HPDE6-E6E7 (cell line): ENCODE results near the gene LPP.

ENCODE experiments used
- DNase-seq: peaks from one replicate; pipeline ENCODE4 v3.0.0; 2011; ENCODE audit warnings: missing footprints; ENCODE audit errors: extremely low spot score

LPP gene

DNA sequence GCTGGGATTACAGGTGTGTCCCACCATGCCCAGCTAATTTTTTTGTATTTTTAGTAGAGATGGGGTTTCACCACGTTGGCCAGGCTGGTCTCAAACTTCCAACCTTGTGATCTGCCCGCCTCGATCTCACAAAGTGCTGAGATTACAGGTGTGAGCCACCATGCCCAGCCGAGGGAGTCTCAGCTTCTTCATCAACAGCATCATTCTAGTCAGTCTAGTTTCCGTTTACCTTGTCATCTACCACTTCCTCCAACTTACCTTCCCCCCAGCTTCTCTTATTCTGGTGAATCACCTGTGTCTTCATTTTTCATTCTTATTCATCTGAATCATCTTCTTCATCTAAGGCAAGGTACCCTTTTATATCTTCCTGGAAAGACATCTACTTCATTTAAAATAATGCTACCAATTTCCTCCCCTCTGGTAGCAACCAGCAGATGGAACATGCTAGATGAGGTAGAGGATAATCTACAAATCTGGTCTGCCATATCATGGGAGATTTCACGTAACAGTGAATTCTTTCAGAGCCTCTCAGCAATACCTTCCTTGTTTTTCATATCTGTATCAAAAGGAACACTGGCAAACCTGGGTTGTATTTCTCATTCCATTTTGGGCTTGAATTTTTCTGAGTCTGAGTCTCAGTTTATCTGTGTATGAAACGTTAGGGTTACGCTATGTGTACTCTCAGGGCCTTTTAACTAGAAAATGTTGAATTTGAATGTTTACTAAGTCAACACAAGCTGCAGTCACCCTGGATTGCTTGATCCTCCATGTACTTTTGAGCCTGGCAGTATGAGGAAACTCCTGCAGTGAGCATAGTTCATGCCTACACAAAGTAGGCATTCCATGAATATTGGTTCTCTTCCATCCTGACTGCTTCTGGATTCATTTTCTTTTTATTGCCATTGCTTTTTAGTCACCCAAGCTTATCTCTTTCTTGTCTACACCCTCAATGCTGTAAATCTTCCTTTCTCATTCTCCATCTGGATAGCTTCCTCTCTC is 16.8 kb downstream of the LPP start:
- DNase-seq, result peak; percentile 35

DNA sequence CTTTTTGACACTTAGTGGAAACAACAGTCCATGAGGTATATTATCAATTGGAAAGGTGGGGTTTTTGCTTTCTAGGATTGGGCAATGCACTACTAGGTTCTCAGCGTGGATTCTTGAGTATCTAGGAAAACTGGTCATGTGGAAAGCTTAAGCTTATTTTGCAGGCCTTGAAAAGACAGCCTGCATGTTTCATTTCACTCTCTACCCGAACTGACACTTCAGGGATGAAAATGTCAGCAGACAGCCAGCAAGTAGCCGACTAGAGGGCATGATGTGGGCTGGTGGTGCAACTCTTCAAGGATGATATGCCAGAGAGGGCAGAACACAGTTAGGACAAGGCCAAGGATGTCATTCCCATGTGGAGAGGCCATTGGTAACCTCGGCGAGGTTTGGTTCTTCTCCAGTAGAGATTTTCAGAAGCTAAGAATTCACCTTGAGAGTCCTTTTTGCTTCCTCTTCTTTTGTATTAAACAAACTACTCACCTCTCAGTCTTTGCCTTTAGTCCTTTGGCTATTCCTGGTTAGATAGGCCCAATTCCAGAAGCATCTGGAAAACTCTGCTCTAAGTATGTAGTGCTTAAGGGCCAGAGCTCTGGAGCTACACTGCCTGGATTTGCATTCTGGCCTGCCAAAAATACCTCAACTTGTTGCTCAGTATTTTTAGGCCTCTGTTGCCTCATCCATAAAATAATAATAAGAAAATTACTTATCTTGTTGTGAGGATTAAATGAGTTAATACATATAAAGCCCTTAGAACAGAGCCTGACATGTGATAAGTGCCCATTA is 17.9 kb downstream of the LPP start:
- no peak for DNase-seq

DNA sequence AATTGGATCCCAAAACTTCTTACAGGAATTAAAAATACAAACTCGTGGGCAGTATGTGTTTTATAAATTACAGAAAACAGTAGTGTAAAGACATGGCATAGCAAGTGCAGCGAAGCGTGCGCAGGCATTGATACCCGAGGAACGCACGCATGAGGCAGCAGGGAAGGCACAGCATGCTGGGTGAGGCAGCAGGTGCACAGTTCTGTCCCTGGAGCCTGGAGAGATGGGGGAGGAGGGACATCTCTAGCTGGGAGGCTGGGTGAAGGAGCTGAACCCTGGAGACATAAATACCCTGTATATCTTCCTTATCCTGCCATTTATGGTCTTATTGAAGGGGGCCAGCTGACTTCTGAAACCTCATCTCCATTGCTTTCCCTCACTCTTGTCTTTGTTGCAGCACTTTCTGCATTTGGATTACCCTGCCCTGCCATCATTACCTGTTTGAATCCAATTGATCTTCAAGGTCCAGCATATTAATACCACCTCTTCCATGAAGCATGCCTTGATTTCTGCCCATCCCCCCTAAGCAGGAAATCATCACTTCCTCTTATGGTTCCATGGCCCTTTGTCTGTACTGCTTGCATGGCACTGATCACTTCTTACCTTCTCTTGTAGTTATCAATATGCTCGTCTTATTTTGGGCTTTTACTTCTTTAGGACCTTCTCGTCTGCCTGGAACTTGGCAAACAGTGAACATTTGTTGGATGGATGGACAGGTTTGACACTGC is 20.5 kb downstream of the LPP start:
- no peak for DNase-seq

DNA sequence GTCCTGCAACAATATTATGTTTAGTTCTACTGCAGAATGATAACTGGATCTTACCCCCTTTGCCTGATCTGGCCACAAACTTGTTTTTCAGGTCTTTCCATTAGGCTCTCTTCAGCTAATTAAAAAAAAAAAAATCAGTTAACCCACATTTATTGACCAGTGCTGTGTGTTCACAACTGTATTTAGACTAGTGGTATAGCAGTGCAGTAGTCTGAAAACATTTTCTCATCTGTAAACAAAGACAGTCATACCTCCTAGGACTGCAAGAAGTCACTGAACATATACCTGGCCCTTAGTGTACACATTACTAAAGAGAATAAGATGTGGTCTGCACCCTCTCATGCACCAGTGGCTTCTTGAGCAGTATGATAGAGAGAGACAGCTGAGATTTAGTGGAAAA is 22.5 kb downstream of the LPP start:
- DNase-seq, result no peak

DNA sequence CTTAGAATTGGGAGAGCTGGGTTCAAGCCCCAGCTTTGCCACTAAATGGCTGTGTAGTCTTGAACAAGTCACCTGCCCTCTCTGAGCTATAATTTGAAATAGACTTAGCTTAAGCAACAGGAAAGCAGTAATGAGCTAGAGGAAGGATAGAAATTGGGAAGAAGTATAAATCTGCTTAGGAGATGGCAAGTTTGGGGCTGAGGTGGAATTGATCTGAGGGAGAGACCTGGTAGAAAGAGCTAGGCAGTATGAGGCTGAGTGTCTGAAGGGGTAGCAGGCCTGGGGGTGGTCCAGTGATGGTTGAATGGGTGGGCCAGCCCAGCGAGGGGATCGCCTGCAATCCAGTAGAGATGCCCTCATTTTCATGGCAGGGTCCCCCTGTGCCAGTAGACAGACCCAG is 22.9 kb downstream of the LPP start:
- no peak for DNase-seq

DNA sequence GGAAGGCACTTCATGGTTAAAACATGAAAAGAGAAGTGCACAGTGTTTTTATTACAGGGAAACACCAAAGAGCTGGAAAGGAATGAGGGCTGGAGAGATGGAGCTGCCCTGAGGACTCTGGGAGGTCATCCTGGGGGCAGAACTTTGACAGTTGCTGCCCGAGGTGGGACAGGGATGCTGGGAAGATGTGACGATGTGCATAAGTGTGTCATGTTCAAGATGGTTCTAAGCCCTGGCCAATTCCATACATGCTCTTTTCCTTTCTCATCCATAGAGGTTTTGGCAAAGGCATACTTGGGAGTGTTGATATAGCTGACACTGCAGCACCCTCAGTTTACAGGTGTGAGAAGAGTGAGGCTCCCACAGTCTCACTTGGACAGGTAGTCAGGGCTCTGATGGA is 23.8 kb downstream of the LPP start:
- no peak for DNase-seq

DNA sequence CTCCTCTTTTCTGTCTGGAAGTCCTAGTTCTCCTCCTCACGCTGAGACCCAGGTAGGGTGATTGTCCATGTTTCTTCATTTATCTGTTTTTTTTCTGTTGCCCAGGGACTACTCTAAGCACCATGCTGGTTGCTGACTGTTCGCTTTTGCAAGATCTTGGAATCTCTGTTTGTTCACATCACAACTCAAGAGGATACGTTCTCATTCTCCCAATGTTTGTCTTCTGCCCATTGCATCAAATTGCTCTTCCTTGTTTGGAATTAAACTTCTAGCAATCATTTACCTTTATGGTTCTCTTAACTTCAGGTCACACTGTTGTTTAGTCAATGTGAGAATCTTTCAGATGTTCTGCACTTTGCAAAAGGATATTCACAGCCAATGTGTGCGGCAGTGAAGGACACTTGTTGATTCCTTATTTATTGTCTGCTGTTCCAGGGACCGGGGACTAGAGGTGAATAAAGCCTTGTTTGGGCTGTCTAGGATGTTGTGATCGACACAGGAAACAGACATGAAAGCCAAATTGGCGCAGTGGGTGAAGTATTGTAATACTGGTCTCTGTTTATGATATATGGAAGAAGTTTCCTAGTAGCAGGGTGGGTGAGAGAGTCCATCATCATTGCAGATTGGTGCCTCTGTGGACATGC is 24.5 kb downstream of the LPP start:
- no peak for DNase-seq

DNA sequence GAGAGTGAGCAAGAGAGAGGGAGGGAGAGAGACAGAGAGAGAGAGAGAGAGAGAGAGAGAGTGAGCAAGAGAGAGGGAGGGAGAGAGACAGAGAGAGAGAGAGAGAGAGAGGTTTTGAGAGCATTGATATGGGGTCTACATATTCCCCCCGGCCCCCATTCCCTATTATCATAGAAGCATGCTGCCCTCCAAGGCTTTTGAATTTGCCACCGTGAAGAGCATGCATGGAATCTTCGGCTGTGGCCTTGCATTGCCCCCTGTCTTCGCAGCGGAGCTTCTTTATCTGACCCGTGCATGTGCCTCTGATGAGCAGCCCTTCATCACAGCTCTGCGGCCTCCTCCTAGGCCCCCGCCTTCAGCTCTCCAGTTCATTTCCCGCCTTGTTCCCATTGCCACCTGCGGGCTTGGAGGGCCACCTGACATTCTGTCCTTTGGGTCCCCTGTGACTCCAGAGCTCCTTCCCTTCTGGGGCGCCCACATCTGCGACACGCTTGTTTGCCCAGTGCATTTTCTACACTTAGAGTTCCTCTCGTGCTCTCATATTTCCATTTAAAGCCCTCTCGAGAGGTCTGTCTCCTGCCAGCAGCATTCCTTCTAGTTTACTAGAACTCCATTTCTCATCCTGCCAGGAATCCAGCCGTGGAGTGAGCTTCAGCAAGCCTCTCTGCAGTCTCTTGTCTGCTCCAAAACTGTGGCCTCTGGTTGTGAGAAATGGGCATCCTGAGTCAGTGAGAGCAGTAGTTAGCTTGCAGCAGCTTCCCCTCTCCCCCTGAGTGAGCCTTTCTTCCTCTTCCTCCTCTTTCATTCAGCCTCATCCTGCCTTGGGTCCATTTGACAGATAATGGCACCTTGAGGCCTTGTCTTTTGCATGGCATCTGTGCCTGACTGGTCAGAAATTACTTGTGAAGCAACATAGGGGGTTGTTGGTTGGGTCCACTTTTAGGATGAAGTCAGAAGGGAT is 25.3 kb downstream of the LPP start:
- no peak for DNase-seq

DNA sequence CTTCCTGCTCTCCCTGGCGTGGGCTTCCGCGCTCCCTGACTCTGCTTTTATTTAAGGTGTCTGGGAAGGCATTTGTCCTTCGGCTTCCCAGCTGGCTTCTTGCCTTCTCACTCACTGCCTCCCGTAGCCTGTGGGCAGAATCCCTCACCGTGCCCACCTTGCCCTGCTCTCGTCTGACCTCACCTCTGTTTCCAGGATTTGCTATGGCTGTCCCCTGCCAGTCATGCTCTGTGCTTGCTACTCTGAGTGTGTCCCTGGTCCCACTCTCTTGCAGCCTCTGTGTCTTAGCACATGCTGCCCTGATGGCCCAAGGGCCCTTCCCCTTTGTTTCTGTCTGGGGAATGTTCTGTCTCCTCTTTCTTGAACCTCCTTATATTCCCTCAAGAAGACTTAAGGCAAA is 26.2 kb downstream of the LPP start:
- DNase-seq, result no peak

DNA sequence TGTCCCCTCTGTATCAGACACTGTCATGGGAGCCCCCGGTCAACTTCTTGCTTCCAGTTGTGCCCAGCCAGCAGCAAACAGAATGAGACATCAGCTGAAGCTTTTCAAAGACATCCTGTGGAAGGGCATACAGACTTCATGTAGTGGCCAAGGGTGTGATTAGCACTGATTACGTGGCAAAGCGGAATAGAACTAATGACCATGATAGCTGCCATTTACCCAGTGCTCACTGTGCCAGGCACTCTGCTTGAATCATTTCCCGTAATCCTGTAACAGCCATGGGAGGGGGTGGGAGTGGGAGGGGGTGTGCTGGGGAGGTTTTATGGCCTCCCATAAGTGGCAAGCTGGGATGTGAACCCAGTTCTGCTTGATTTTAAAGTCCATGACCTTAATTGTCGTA is 29.5 kb downstream of the LPP start:
- DNase-seq, result no peak

DNA sequence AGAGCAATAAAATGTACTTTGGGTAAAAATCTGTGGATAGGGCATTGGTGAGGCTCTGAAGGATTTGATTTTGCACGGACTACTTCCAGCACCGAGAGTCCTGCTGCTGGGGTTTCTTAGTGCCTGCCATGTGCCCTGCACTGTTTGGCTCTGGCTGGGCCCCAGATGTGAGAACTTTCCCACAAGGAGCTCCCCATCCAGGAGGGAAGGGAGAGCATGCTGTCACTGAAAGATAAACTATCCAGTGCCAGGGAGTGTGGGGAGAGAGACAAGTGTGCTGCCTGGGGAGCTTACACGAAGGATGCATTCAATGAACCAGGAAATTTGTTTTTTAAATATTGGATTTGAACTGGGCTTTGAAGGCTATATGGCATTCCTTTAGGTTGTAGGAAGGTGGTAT is 30.2 kb downstream of the LPP start:
- DNase-seq, result no peak

DNA sequence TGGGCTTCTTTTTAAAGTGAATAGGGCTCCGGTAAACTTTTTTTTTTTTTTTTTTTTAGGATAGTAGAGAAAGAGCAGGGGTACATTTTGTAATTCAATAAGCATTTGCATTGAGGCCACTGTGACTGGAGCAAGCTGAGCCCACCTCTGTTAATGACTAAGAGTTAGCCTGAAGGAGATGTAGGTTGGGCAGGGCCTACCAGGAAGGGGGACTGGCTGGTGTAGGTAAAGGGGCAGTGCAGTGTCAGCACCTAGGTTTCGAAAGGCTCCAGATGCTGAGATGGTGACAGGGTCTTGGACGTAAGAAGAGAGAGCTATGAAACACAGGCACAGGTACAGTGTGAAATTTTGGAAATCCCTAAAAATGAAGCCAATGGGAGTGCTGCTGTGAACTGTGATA is 30.7 kb downstream of the LPP start:
- no peak for DNase-seq

DNA sequence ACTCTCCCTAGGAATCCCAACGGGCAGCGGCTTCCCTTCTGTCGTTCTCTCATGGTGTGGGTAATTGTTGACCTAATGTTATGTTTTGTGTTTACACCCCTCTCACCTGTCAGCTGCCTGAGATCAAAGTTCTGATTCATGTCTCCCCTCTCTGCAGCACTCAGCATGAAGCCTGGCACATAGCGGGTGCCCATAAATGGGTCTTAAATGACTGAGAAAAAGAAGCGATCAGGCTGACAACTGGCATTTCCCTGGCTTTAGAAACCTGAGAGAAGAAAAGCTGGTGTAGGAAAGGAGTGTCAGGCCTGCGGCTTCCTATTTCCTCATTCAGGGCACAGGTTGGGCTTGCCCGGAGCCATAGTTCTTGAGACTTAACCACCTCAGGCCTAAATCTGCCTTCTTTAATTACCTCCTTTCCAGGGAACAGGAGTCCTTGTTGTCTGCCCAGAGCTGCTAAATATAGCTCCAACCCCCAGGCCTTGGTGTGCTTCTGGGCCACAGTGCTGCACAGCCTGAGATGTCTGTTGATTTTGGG is 31.8 kb downstream of the LPP start:
- DNase-seq, result peak; percentile 29

DNA sequence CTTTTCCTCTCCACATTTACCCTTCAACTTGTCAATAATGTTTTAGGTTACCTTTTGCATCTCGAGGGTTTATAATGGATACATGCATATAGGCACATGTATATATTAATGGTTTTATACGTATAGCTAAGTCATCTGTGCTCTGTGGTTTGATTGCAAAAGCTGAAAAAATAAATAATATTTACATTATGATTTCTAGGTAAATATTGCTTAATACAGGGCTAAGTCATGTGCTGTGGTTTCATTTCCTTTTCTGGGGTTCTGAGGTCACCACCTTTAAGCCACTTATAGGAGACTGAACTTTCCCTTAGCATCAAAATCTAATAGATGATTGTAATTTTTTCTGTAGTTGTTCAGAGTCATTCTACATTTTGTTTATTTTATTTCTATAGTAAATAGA is 33.1 kb downstream of the LPP start:
- no peak for DNase-seq

DNA sequence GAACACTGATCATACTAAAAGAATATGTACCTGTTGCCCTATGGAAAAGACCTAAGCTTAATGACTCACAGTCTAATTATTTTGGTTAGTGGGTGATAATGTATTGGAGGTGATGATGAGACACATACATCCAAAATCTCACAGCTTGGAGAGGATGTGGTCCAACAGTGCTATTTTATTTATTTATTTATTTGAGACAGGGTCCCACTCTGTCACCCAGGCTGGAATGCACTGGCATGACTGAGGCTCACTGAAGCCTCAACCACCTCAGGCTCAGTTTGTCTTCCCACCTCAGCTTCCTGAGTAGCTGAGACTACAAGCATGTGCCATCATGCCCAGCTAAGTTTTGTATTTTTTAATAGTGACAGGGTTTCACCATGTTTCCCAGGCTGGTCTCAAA is 35.0 kb downstream of the LPP start:
- no peak for DNase-seq

DNA sequence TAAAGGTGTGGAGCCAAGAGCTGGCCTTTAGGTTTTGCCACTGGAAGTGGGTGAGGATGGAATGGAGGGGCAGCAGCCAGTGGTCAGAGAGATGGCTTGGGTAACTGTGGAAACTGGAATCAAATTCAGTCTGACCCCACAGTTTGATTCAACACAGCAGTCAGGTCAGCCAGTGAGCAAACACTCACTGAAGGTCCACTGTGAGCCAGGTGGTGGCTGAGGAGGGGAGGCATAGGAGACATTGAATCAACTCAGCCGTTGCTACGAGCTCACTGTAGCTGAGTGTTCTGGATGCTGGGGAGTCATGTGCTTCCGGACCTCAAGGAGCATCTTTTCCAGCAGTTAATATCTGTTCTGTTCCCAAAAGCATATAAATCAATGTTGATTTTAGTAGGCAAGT is 37.5 kb downstream of the LPP start:
- DNase-seq, result no peak

DNA sequence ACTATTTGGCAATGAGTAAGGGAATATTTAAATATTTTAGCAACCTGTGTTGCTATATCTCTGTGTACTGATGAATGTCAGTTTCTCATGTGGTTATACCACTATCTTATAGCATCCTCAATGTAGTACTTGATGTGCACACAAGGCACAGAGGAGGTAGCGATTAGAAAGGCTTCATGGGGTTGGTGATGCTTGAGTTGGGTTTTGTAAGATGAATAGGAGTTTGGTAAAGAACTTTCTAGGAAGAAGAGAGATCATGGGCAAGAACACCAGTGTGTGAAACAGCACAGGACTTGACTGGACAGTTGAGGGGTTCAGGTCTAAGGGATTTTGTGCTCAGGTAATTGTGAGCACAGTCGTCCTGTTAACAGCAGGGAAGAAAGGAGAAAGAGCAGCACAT is 38.1 kb downstream of the LPP start:
- no peak for DNase-seq

DNA sequence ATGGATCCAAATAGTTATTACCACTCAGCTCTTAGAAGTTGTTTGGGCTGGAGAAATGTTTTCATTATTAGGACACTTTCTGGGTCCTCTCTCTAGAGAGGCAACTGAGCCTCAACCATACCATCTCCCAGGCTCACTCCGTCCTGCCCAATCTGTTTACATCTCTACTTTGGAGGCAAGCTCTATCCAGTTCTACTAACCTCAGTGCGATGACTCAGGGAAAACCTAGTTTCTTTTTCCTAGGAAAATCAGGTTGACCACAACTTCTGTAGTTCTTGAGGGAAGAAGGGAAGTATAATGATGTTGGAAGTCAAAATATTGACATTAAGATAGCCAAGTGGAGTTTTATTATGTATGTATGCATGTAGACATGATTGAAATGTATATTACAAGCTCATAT is 40.4 kb downstream of the LPP start:
- DNase-seq, result no peak

DNA sequence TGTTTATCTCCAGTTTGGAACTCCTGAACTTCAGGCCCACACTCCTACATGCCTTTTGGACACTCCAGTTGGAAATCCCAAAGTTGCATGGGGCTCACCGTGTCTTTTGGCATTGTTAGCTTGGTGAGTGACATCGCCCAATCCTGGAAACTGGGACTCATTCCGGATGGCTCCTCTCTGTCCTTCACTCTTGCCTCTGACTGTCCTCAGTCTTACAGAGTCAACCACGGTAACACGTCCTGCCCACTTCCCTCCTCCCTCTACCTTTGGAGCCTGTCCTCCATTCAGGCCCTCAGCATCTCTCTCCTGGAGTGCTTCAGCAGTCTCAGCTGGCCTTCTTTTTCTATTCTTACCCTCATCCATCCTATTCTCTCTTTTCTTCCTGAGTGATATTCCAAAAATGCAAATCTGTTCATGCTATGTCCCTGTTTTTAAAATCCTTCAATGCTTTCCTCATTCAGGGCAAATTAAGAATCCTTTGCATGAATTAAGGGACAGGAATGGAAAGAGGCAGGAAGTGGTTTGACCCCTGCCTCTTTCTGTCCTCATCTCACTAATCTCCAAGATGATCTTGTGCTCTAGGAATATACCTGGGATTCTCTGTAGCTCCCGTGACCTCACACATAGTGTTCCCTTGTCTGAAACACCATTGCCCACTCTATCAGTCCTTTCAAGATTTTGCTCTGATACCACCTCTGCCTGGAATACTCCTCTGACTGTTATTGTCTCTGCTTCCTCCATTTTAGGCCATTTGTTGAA is 42.5 kb downstream of the LPP start:
- no peak for DNase-seq
